ENCODE data around the gene MAGI2.

DNA sequence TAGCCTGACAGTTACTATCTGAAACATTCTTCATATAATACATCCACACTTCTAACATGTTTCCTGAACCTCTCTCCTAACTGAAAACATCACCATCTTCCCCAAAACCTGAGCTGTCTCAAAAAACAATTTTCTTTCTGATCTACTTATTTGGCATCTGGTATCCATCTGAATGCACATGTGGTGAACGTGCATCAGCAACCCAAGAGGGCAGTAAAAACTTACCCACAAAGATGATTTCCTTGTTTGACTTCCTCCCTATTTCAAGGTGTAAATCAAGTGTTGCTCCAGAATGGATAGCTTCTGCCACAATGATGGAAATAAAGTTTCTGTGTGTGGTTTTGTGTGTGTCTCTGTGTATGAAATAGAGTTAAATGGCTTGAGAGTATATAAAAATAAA lies 500.4 kb downstream of the MAGI2 start:
- TF ChIP-seq POLR2AphosphoS5 (IDR thresholded peaks at IDR 0.05), result no peak
- TF ChIP-seq, protein P1, sequence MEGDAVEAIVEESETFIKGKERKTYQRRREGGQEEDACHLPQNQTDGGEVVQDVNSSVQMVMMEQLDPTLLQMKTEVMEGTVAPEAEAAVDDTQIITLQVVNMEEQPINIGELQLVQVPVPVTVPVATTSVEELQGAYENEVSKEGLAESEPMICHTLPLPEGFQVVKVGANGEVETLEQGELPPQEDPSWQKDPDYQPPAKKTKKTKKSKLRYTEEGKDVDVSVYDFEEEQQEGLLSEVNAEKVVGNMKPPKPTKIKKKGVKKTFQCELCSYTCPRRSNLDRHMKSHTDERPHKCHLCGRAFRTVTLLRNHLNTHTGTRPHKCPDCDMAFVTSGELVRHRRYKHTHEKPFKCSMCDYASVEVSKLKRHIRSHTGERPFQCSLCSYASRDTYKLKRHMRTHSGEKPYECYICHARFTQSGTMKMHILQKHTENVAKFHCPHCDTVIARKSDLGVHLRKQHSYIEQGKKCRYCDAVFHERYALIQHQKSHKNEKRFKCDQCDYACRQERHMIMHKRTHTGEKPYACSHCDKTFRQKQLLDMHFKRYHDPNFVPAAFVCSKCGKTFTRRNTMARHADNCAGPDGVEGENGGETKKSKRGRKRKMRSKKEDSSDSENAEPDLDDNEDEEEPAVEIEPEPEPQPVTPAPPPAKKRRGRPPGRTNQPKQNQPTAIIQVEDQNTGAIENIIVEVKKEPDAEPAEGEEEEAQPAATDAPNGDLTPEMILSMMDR (IDR thresholded peaks at IDR 0.05), result no peak
